ENCODE data around the gene BCAN.

- TF ChIP-seq TAF1 (IDR thresholded peaks at IDR 0.05; ENCODE audit: borderline replicate concordance, insufficient read depth, low read length) (no peak), POLR2AphosphoS5 (IDR thresholded peaks at IDR 0.05; ENCODE audit: low read depth, low read length) (no peak)
These were observed 1.3 kb downstream of the BCAN start for GRCh38 chr1:156643049-156643777.
